ENCODE data around the gene MICU1. TPM values are rescaled to one million over a fixed set of nuclear protein-coding genes. Genes with fewer than 3 reads are reported as not detected.

Gene MICU1
- total and polyA plus RNA-seq, 2 donors, result 21.2 to 25.9 TPM

DNA sequence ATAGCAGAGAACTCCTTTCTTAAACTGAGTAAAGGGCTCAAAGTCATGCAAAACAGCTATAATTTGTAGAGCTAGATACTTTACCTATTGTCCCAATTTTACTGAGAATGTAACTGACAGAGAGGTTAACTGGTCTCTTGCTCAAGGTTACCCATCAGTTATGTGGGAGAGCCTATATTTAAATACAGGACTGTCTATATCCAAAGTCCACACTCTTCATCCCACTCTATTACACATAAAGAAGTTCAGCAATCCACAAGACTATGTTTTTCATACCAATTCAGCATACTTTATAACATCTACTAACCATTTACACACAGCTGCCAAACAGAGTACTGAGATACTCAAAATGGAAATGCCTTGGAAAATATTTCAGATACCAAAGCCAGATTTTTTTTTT lies 100.2 kb downstream of the MICU1 start:
- no peaks in the 10 kb centered on the region for H3K4me1 ChIP-seq (ENCODE audit: control insufficient read depth in 2 of 2, insufficient read depth in 2 of 2, low read length in 2 of 2)
- no peaks in the 10 kb centered on the region for H3K36me3 ChIP-seq (ENCODE audit: control insufficient read depth in 2 of 2, insufficient read depth in 2 of 2, low read length in 1 of 2)
- H3K27me3 ChIP-seq (ENCODE audit: control insufficient read depth in 2 of 2, insufficient read depth in 1 of 2, low read length in 1 of 2), result no peaks in the 10 kb centered on the region
- no peaks in the 10 kb centered on the region for H3K9me3 ChIP-seq (ENCODE audit: control insufficient read depth in 2 of 2, insufficient read depth in 1 of 2, low read length in 1 of 2)
- no peak overlapping the region for H3K4me3 ChIP-seq (ENCODE audit: low read length in 2 of 2)
- H3K27ac ChIP-seq (ENCODE audit: low read depth in 1 of 2, low read length in 1 of 2), result no peak overlapping the region
- no peak for DNase-seq (ENCODE audit: low read depth in 6 of 9, low spot score in 9 of 9)

DNA sequence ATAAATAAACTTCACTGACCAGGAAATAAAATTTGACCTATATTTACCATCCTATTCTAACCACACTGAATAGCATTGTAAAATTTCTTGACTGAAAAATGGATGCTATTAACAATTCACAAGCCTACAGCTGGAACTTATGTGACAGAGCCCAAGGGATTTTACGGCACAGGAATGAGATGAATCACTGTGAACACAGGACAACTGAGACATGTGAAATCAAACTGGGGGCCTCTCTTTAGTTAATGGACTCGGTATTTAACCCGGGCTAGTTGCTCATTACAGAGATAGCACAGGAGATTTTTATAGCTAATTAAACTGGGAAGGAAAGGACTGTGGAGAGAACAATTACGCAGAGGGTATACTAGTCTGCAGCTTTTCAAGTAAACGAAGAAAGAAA lies 100.6 kb downstream of the MICU1 start:
- 78% methylated on average over 5 of the region's 5 CpGs for WGBS
- Histone ChIP-seq H3K36me3 (ENCODE audit: control insufficient read depth in 2 of 2, insufficient read depth in 2 of 2, low read length in 1 of 2) (no peaks in the 10 kb centered on the region), H3K4me1 (ENCODE audit: control insufficient read depth in 2 of 2, insufficient read depth in 2 of 2, low read length in 2 of 2) (no peaks in the 10 kb centered on the region), H3K9me3 (ENCODE audit: control insufficient read depth in 2 of 2, insufficient read depth in 1 of 2, low read length in 1 of 2) (no peaks in the 10 kb centered on the region), H3K27ac (ENCODE audit: low read depth in 1 of 2, low read length in 1 of 2) (no peak overlapping the region), H3K4me3 (ENCODE audit: low read length in 2 of 2) (no peak overlapping the region), H3K27me3 (ENCODE audit: control insufficient read depth in 2 of 2, insufficient read depth in 1 of 2, low read length in 1 of 2) (no peaks in the 10 kb centered on the region)
- DNase-seq (ENCODE audit: low read depth in 6 of 9, low spot score in 9 of 9), result no peak

GRCh38 chr10:72524489-72524888 lies 101.4 kb downstream of the MICU1 start:
- WGBS, result 98% methylated on average over 2 of the region's 2 CpGs
- H3K4me3 ChIP-seq (ENCODE audit: low read length in 2 of 2), result no peak overlapping the region

GRCh38 chr10:72523932-72524396 lies 101.9 kb downstream of the MICU1 start:
- DNase-seq (ENCODE audit: low read depth in 6 of 9, low spot score in 9 of 9), result no peak
- Histone ChIP-seq H3K4me1 (ENCODE audit: control insufficient read depth in 2 of 2, insufficient read depth in 2 of 2, low read length in 2 of 2) (no peaks in the 10 kb centered on the region), H3K27ac (ENCODE audit: low read depth in 1 of 2, low read length in 1 of 2) (no peak overlapping the region), H3K27me3 (ENCODE audit: control insufficient read depth in 2 of 2, insufficient read depth in 1 of 2, low read length in 1 of 2) (no peaks in the 10 kb centered on the region), H3K4me3 (ENCODE audit: low read length in 2 of 2) (no peak overlapping the region), H3K36me3 (ENCODE audit: control insufficient read depth in 2 of 2, insufficient read depth in 2 of 2, low read length in 1 of 2) (no peaks in the 10 kb centered on the region), H3K9me3 (ENCODE audit: control insufficient read depth in 2 of 2, insufficient read depth in 1 of 2, low read length in 1 of 2) (no peaks in the 10 kb centered on the region)
- WGBS, result 99% methylated on average over 3 of the region's 3 CpGs

More at GRCh38 chr10:72524489-72524888, 101.4 kb downstream of the MICU1 start:
- Histone ChIP-seq H3K27ac (ENCODE audit: low read depth in 1 of 2, low read length in 1 of 2) (no peak overlapping the region), H3K27me3 (ENCODE audit: control insufficient read depth in 2 of 2, insufficient read depth in 1 of 2, low read length in 1 of 2) (no peaks in the 10 kb centered on the region), H3K4me1 (ENCODE audit: control insufficient read depth in 2 of 2, insufficient read depth in 2 of 2, low read length in 2 of 2) (no peaks in the 10 kb centered on the region), H3K36me3 (ENCODE audit: control insufficient read depth in 2 of 2, insufficient read depth in 2 of 2, low read length in 1 of 2) (no peaks in the 10 kb centered on the region), H3K9me3 (ENCODE audit: control insufficient read depth in 2 of 2, insufficient read depth in 1 of 2, low read length in 1 of 2) (no peaks in the 10 kb centered on the region)
- no peak for DNase-seq (ENCODE audit: low read depth in 6 of 9, low spot score in 9 of 9)

DNA sequence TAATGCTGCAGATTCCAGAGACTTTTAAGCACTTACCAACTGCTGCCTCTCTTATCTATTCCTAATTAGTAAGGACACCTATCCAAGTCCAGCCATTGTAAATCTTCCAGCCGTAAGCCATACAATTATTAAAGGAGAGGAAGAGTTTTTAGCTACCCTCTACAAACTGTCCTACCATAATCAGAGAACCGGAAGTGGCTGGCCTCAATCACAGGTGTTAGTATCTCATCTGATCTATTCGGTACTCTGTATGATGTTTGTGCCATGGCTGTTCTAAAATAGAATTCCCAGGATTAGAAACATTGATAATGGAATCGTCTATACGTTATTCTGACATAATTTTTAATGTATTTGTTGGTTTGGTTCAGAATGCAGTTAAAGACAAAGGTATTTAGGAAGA lies 102.8 kb downstream of the MICU1 start:
- Histone ChIP-seq H3K27ac (ENCODE audit: low read depth in 1 of 2, low read length in 1 of 2) (no peak overlapping the region), H3K4me1 (ENCODE audit: control insufficient read depth in 2 of 2, insufficient read depth in 2 of 2, low read length in 2 of 2) (no peaks in the 10 kb centered on the region), H3K36me3 (ENCODE audit: control insufficient read depth in 2 of 2, insufficient read depth in 2 of 2, low read length in 1 of 2) (no peaks in the 10 kb centered on the region), H3K27me3 (ENCODE audit: control insufficient read depth in 2 of 2, insufficient read depth in 1 of 2, low read length in 1 of 2) (no peaks in the 10 kb centered on the region), H3K4me3 (ENCODE audit: low read length in 2 of 2) (no peak overlapping the region), H3K9me3 (ENCODE audit: control insufficient read depth in 2 of 2, insufficient read depth in 1 of 2, low read length in 1 of 2) (no peaks in the 10 kb centered on the region)
- no peak for DNase-seq (ENCODE audit: low read depth in 6 of 9, low spot score in 9 of 9)
- WGBS, result 93% methylated on average over 5 of the region's 5 CpGs

- WGBS, result 99% methylated on average over 8 of the region's 8 CpGs
- no peaks in the 10 kb centered on the region for H3K27me3 ChIP-seq (ENCODE audit: control insufficient read depth in 2 of 2, insufficient read depth in 1 of 2, low read length in 1 of 2)
- DNase-seq (ENCODE audit: low read depth in 6 of 9, low spot score in 9 of 9), result no peak
- H3K4me3 ChIP-seq (ENCODE audit: low read length in 2 of 2), result no peak overlapping the region
- H3K27ac ChIP-seq (ENCODE audit: low read depth in 1 of 2, low read length in 1 of 2), result no peak overlapping the region
- peaks cover 0 to 3% of the 10 kb centered on the region in 2 donors for H3K9me3 ChIP-seq (ENCODE audit: control insufficient read depth in 2 of 2, insufficient read depth in 1 of 2, low read length in 1 of 2)
- H3K36me3 ChIP-seq (ENCODE audit: control insufficient read depth in 2 of 2, insufficient read depth in 2 of 2, low read length in 1 of 2), result no peaks in the 10 kb centered on the region
- H3K4me1 ChIP-seq (ENCODE audit: control insufficient read depth in 2 of 2, insufficient read depth in 2 of 2, low read length in 2 of 2), result no peaks in the 10 kb centered on the region
Observed at GRCh38 chr10:72517244-72517643, 108.6 kb downstream of the MICU1 start.

GRCh38 chr10:72515455-72515854 lies 110.4 kb downstream of the MICU1 start:
- Histone ChIP-seq H3K9me3 (ENCODE audit: control insufficient read depth in 2 of 2, insufficient read depth in 1 of 2, low read length in 1 of 2) (peaks cover 0 to 3% of the 10 kb centered on the region in 2 donors), H3K27ac (ENCODE audit: low read depth in 1 of 2, low read length in 1 of 2) (no peak overlapping the region), H3K27me3 (ENCODE audit: control insufficient read depth in 2 of 2, insufficient read depth in 1 of 2, low read length in 1 of 2) (no peaks in the 10 kb centered on the region), H3K4me3 (ENCODE audit: low read length in 2 of 2) (no peak overlapping the region), H3K4me1 (ENCODE audit: control insufficient read depth in 2 of 2, insufficient read depth in 2 of 2, low read length in 2 of 2) (no peaks in the 10 kb centered on the region), H3K36me3 (ENCODE audit: control insufficient read depth in 2 of 2, insufficient read depth in 2 of 2, low read length in 1 of 2) (no peaks in the 10 kb centered on the region)
- no peak for DNase-seq (ENCODE audit: low read depth in 6 of 9, low spot score in 9 of 9)
- WGBS, result 97% methylated on average over 2 of the region's 2 CpGs

- Histone ChIP-seq H3K27me3 (ENCODE audit: control insufficient read depth in 2 of 2, insufficient read depth in 1 of 2, low read length in 1 of 2) (no peaks in the 10 kb centered on the region), H3K36me3 (ENCODE audit: control insufficient read depth in 2 of 2, insufficient read depth in 2 of 2, low read length in 1 of 2) (no peaks in the 10 kb centered on the region), H3K4me3 (ENCODE audit: low read length in 2 of 2) (no peak overlapping the region), H3K9me3 (ENCODE audit: control insufficient read depth in 2 of 2, insufficient read depth in 1 of 2, low read length in 1 of 2) (peaks cover 0 to 3% of the 10 kb centered on the region in 2 donors), H3K4me1 (ENCODE audit: control insufficient read depth in 2 of 2, insufficient read depth in 2 of 2, low read length in 2 of 2) (no peaks in the 10 kb centered on the region), H3K27ac (ENCODE audit: low read depth in 1 of 2, low read length in 1 of 2) (no peak overlapping the region)
- DNase-seq (ENCODE audit: low read depth in 6 of 9, low spot score in 9 of 9), result no peak
Observed at GRCh38 chr10:72513910-72514309, 112.0 kb downstream of the MICU1 start.

- H3K4me3 ChIP-seq (ENCODE audit: low read length in 2 of 2), result no peak overlapping the region
- no peak overlapping the region for H3K27ac ChIP-seq (ENCODE audit: low read depth in 1 of 2, low read length in 1 of 2)
- H3K36me3 ChIP-seq (ENCODE audit: control insufficient read depth in 2 of 2, insufficient read depth in 2 of 2, low read length in 1 of 2), result no peaks in the 10 kb centered on the region
- WGBS, result 96% methylated on average over 5 of the region's 5 CpGs
- DNase-seq (ENCODE audit: low read depth in 6 of 9, low spot score in 9 of 9), result no peak
- peaks cover 0 to 3% of the 10 kb centered on the region in 2 donors for H3K9me3 ChIP-seq (ENCODE audit: control insufficient read depth in 2 of 2, insufficient read depth in 1 of 2, low read length in 1 of 2)
- no peaks in the 10 kb centered on the region for H3K27me3 ChIP-seq (ENCODE audit: control insufficient read depth in 2 of 2, insufficient read depth in 1 of 2, low read length in 1 of 2)
- H3K4me1 ChIP-seq (ENCODE audit: control insufficient read depth in 2 of 2, insufficient read depth in 2 of 2, low read length in 2 of 2), result no peaks in the 10 kb centered on the region
Observed at GRCh38 chr10:72511459-72511858, 114.4 kb downstream of the MICU1 start.

GRCh38 chr10:72509941-72510340 lies 115.9 kb downstream of the MICU1 start:
- H3K27me3 ChIP-seq (ENCODE audit: control insufficient read depth in 2 of 2, insufficient read depth in 1 of 2, low read length in 1 of 2), result no peaks in the 10 kb centered on the region

More at GRCh38 chr10:72509941-72510340, 115.9 kb downstream of the MICU1 start:
- no peak overlapping the region for H3K27ac ChIP-seq (ENCODE audit: low read depth in 1 of 2, low read length in 1 of 2)
- DNase-seq (ENCODE audit: low read depth in 6 of 9, low spot score in 9 of 9), result no peak
- peaks cover 0 to 2% of the 10 kb centered on the region in 2 donors for H3K9me3 ChIP-seq (ENCODE audit: control insufficient read depth in 2 of 2, insufficient read depth in 1 of 2, low read length in 1 of 2)
- WGBS, result 37% methylated on average over 1 of the region's 1 CpG
- no peak overlapping the region for H3K4me3 ChIP-seq (ENCODE audit: low read length in 2 of 2)
- no peaks in the 10 kb centered on the region for H3K36me3 ChIP-seq (ENCODE audit: control insufficient read depth in 2 of 2, insufficient read depth in 2 of 2, low read length in 1 of 2)
- H3K4me1 ChIP-seq (ENCODE audit: control insufficient read depth in 2 of 2, insufficient read depth in 2 of 2, low read length in 2 of 2), result no peaks in the 10 kb centered on the region
